ENCODE measurements around the gene PLCXD1.
"Not testable (repeated sequence)": the region's sequence is repeated elsewhere in the genome, so short reads cannot be mapped to it uniquely, and the experiment has no call there.

Gene PLCXD1

DNA sequence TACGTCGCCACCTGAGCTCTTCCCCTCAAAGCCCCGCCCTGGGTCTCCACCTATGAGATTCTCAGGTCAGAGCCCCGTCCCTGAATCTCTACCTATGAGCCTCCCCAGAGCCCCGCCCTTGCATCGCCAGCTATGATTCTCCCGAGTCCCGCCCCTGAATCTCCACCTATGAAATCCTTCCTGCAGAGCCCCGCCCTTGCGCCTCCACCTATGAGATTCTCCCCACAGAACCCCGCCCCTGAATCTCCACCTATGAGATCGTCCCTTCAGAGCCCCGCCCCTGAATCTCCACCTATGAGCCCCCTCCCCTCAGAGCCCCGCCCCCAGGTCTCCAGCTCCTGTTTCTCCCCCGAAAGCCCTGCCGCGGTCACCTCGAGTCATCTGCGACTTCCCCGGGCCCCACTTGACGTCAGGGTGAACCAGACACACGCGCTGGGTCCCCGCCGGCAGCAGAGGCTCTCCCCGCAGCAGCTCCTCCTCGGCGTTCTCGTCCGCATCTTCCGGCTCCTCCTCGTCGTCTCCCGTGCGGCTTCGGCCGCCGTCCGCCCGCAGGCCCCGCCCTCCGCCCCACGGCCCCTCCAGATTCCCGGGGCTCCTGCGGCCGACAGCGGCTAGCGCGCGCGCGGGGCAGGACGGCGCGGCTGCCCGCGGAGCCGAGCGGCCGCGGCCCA, 37.0 kb downstream of the PLCXD1 start:
- DNase-seq: no peak

- DNase-seq: no peak
These were observed 37.8 kb downstream of the PLCXD1 start, which contains the start of gene GTPBP6 for GRCh38 chrX:318739-319578. Gene GTPBP6, minus strand, starts transcription at chrX:318796. Its CDS starts 9 bp downstream, at chrX:318787.

- DNase-seq: no peak
These were observed 38.5 kb downstream of the PLCXD1 start for GRCh38 chrX:319579-320125.

DNA sequence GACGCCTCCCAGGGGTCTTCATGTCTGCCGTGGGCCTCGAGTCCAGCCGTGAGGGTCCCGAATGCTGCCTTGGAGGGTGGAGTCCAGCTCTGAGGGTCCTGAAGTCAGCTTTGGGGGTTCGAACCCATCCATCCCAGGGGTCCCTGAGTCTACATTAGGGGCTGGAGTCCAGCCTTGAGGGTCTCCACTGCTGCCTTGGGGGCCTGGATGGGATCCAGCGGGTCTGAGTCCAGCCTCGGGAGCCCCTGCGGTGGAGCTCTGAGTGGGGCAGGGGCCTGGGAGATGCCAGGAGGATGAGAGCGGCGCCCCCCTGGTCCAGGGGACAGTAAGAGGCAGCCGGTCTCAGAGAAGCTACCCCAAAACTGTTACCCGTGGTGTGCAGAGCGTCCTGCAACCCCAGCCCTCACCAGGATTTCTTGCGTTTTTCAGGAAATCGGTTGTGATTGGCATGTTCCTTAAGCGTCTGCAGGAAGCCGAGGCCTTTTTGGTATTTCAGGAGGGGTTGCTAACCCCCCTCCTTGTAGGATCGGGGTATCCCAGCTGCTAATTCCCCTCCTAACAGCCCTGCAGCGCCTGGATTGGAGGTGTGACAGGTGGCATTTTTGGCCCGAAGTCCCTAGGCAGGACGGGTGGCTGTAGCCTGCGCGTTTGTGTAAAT, 39.1 kb downstream of the PLCXD1 start:
- DNase-seq: no peak

DNA sequence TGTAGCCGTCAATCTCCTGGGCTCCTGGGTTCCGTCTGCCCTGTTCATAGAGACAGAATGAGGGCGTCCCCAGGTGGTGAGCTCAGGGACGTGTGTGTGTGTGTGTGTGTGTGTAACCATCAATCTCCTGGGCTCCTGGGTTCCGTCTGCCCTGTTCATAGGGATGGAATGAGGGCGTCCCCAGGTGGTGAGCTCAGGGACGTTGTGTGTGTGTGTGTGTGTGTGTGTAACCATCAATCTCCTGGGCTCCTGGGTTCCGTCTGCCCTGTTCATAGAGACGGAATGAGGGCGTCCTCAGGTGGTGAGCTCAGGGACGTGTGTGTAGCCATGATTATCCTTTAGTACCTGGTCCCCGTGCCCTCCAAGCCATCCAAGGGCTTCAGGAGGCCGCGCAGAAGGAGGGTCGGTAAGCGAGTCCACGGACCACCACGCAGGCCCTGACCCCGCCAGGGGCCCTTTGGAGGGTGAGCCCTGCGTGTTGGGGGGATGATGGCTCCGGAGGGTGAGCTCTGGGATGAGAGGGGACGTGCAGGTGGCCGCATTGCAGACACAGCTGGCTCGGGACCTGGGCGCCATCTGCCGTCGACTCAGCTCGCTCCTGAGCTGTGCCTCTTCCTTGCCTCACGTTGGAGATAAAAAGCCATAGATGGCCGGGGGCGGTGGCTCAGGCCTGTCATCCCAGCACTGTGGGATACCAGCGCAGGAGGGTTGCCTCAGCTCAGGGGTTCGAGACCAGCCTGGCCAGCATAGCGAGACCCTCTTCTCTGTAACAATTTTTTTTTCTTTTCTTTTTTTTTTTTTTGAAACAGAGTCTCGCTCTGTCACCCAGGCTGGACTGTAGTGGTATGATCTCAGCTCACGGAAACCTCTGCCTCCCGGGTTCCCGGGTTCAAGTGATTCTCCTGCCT, 42.8 kb downstream of the PLCXD1 start:
- no peak for DNase-seq

DNA sequence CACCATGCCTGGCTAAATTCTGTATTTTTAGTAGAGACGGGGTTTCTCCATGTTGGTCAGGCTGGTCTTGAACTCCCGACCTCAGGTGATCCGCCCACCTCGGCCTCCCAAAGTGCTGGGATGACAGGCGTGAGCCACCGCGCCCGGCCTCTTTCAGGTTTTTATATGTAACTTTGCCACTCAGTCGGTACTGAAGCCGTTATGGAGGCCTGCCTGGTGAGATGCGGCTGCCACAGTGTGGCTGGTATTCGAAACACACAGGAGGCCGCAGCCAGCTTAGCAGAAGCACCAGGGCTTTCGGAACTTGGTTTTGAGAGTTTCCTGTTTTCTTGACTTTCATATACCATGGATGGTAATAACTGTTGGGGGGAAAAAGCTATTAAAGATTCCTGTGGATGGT, 43.5 kb downstream of the PLCXD1 start:
- DNase-seq: not testable (repeated sequence)

GRCh38 chrX:327660-328126, 46.5 kb downstream of the PLCXD1 start:
- no peak for DNase-seq

DNA sequence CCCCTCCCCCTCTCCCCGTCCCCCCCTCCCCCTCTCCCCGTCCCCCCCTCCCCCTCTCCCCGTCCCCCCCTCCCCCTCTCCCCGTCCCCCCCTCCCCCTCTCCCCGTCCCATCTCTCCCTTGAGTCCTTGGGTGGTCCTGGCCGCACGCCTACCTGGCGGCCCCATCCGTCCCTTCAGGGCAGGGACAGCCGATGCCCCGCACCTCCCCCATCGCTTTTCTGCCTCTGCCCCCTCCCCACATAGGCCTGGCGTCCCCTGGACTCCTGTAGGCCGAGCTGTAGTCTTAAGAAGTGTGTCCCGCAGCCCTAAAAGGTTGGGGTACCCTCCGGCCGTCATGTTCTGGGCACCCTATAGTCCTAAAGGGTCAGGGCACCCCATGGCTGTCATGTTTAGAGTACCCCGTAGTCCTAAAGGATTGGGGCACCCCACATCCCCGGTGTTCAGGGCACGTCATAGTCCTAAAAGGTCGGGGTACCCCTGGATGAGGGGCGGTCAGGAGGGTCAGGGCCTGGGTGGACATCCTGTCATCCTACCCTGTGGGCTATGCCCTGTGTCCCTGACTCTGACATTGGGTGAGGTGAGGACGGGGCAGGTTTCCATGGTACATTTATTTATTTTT, 48.2 kb downstream of the PLCXD1 start:
- DNase-seq: no peak

GRCh38 chrX:330141-330725, 49.1 kb downstream of the PLCXD1 start:
- DNase-seq: not testable (repeated sequence)

DNA sequence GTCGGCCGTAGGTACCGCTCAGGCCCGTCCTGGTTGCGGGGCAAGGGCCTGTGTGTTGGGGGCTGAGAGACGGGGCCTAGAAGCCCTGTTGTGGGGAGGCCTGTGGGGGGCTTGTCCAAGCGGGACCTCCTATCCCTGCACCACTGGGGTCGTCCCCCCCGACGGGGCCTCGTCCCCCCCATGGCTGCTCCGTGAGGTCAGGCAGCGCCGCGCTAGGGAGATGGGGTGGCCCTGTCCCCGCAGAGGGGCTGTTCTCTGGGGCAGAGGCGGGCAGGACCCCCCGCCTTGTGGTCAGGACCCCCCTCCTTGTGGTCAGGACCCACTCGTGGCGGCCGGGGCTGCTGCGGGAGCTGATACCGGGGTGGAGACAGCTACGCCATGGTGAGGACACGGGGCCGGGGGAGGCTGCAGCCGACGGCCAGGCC, 49.6 kb downstream of the PLCXD1 start:
- DNase-seq: no peak

GRCh38 chrX:331151-331824, 50.1 kb downstream of the PLCXD1 start:
- no peak for DNase-seq

- DNase-seq: no peak
These were observed 50.8 kb downstream of the PLCXD1 start for GRCh38 chrX:331825-332495.

DNA sequence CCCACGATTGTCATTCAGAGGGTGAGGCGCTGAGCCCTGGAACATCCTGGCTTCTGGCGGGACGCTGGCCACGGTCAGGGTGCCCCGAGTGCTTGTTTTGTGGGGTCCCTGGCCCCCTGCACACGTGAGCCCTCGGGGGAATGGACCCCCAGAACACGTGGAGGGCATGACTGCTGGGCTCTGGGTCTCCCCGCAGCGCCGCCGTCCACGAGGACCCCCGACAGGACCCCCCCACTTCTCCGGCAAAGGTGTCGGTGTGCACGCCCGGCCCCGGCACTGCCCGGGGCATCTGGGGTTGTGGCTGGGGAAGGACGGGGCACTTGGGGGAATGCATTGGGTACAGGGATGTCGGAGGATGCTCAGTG, 51.3 kb downstream of the PLCXD1 start:
- no peak for DNase-seq

DNA sequence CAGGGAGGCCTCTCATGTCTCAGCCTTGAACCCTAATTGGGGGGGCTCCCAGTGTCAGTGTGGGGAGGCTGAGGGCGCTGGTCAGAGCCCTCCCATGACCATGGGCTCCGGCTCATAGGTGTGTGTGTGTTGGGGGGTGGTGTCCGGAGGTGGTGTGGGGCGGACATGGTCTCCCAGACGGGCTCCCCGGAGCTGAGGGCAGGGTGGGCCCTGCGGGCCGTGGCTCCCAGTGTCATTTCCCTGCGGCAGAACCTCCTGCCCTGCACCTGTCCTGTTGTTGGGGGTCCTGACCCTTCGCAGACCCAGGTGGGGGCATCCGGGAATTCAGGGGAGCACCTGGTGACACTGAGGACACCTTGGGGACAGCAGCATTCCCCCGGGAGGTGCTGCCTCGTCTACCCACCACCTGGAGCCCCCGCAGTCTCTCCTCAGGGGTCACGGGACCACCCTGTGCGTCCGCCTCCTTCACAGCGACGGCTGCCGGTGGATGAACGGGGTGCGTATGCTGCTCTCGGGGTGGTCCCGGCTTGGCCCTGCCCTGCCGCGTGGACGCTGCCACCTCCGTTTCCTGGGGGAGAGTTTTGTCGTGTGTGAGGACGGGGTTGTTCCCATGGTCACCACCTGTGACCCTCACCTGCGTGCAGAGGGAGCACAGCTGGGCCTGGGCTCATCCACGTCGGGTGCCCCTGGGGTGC, 51.9 kb downstream of the PLCXD1 start:
- DNase-seq: no peak

GRCh38 chrX:333611-334311, 52.6 kb downstream of the PLCXD1 start:
- no peak for DNase-seq

GRCh38 chrX:334331-334891, 53.2 kb downstream of the PLCXD1 start:
- DNase-seq: no peak

- no peak for DNase-seq
These were observed 54.0 kb downstream of the PLCXD1 start for GRCh38 chrX:334971-335757.

DNA sequence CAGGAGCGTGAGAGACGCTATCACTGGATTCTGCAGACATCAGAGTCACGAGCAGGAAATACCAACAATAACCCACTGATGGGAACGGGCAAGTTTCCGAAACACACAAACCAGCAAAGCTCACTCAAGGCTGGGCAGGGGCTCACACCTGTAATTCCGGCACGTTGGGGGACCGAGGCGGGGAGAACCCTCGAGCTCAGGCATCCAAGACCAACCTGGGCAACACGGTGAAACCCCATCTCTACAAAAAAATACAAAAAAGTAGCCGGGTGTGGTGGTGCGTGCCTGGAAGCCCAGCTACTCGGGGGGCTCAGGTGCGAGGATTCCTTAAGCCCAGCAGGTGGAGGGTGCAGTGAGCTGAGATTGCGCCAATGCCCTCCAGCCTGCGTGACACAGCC, 54.6 kb downstream of the PLCXD1 start:
- DNase-seq: no peak
